K562 (cell line): ENCODE data around the gene C3. TPM values are rescaled to one million over a fixed set of nuclear protein-coding genes. Genes with fewer than 3 reads are reported as not detected.

Source experiments
- ATAC-seq: fragments of 200-7000 bp; cut with Tn5 transposase; 3 replicates; pipeline ENCODE4 v1.9.1; 2020; ENCODE audit warnings: moderate library complexity
- BruUV-seq: library from RNA; stranded (reverse); fragments of 400-500 nt; replicated peaks from 2 replicates; lab custom pipeline; 2021; lab: Mats Ljungman, UMichigan
- CTCF ChIA-PET: fragments of 300-600 bp; formaldehyde crosslinking; extraction: SDS; loops from one replicate; lab custom pipeline; 2021; ENCODE audit warnings: low intra/inter-chr PET ratio; lab: Yijun Ruan, JAX
- POLR2A ChIA-PET: fragments of 300-600, 350-650 bp; sonication (Branson Sonifier 250); formaldehyde crosslinking; extraction: SDS; loops from one replicate; lab custom pipeline; 2021; ENCODE audit warnings: antibody characterized with exemption, inconsistent platforms; lab: Yijun Ruan, JAX
- DNase-seq, 4 experiments: peaks; one replicate each; pipeline versions ENCODE4 v3.0.0 to v3.0.0-alpha.2; 2011 to 2018; ENCODE audit warnings: low spot score in 3 of 4, mixed read lengths in 3 of 4; ENCODE audit errors: extremely low read depth in 1 of 4
- FAIRE-seq: peaks from 2 replicates; lab custom pipeline; 2011; peaks lifted over from hg19 to GRCh38; lab: Jason Lieb, UNC
- H2AFZ ChIP-seq: 2 replicates; pipeline ENCODE4 v1.6.0; 2011; ENCODE audit warnings: low read depth, low read length, control low read depth, inconsistent platforms
- H3K27ac ChIP-seq: fragments of 200-600 bp; 3 replicates; pipeline ENCODE4 v1.8.0; 2011; ENCODE audit warnings: low read depth, mild to moderate bottlenecking, control low read depth, inconsistent platforms, low read length, moderate library complexity, mixed read lengths; ENCODE audit errors: extremely low read depth
- H3K27me3 ChIP-seq, 2 experiments: fragments of 300-600 bp in 1 of 2; 2 replicates in 1 of 2; 3 replicates in 1 of 2; pipeline versions ENCODE4 v1.6.0 to v1.8.0; 2011; ENCODE audit warnings: inconsistent platforms in 2 of 2, low read length in 2 of 2, mild to moderate bottlenecking in 1 of 2, mixed read lengths in 1 of 2, moderate library complexity in 1 of 2; ENCODE audit not compliant: control insufficient read depth in 2 of 2, insufficient read depth in 2 of 2
- H3K36me3 ChIP-seq: fragments of 300-600 bp; 3 replicates; pipeline ENCODE4 v1.8.0; 2011; ENCODE audit warnings: mild to moderate bottlenecking, low read length, inconsistent platforms; ENCODE audit not compliant: control insufficient read depth, insufficient read depth
- H3K4me1 ChIP-seq, 2 experiments: fragments of 200-600 bp in 1 of 2; replicated peaks in 1 of 2; 2 replicates in 1 of 2; 3 replicates in 1 of 2; pipeline versions ENCODE4 v1.5.1 to v1.8.0; 2011; ENCODE audit warnings: inconsistent platforms in 2 of 2, low read length in 2 of 2, mild to moderate bottlenecking in 1 of 2, mixed read lengths in 1 of 2, moderate library complexity in 1 of 2; ENCODE audit not compliant: control insufficient read depth in 2 of 2, insufficient read depth in 2 of 2
- H3K4me2 ChIP-seq: 2 replicates; pipeline ENCODE4 v1.6.1; 2011; ENCODE audit warnings: low read length, control low read depth, inconsistent platforms, mixed read lengths; ENCODE audit not compliant: insufficient read depth
- H3K4me3 ChIP-seq: fragments of 200-600 bp; sonication (generic), shearing (Covaris generic); 2 replicates; pipeline ENCODE4 v1.5.1; 2016; ENCODE audit warnings: control low read depth, inconsistent platforms
- H3K79me2 ChIP-seq: fragments of 200-600 bp; 3 replicates; pipeline ENCODE4 v1.8.0; 2011; ENCODE audit warnings: low read length, inconsistent platforms; ENCODE audit not compliant: control insufficient read depth, insufficient read depth
- H3K9ac ChIP-seq, 2 experiments: 2 replicates each; pipeline versions ENCODE4 v1.6.0 to v1.6.1; 2011; ENCODE audit warnings: low read depth in 2 of 2, low read length in 2 of 2, control low read depth in 1 of 2, inconsistent platforms in 1 of 2, mild to moderate bottlenecking in 1 of 2, mixed read lengths in 1 of 2; ENCODE audit not compliant: insufficient read depth in 1 of 2
- H3K9me1 ChIP-seq: one replicate; pipeline ENCODE4 v1.6.0; 2011; ENCODE audit warnings: inconsistent platforms, mild to moderate bottlenecking, low read length, moderate library complexity; ENCODE audit not compliant: control insufficient read depth, insufficient read depth
- H3K9me3 ChIP-seq: replicated peaks from 2 replicates; pipeline ENCODE4 v1.5.1; 2011; ENCODE audit warnings: low read depth, low read length, inconsistent platforms; ENCODE audit not compliant: control insufficient read depth, insufficient read depth
- H4K20me1 ChIP-seq: replicated peaks from 2 replicates; pipeline ENCODE4 v1.6.1; 2011; ENCODE audit warnings: low read length, inconsistent platforms, mixed read lengths; ENCODE audit not compliant: control insufficient read depth, insufficient read depth
- ATF1 ChIP-seq, 2 experiments: fragments of 450-650 bp in 1 of 2; IDR thresholded peaks; 2 replicates each; pipeline ENCODE4 v1.6.1; 2016; ENCODE audit warnings: missing compliant biosample characterization in 1 of 2, missing genetic modification characterization in 1 of 2
- CREB1 ChIP-seq, 2 experiments: sonication (generic) in 1 of 2; formaldehyde crosslinking in 1 of 2; IDR thresholded peaks; 2 replicates each; pipeline versions ENCODE4 v1.6.1 to v1.8.0; 2012 to 2022; ENCODE audit warnings: inconsistent platforms in 1 of 2, mild to moderate bottlenecking in 1 of 2, missing genetic modification reagents in 1 of 2, moderate library complexity in 1 of 2
- CREM ChIP-seq: IDR thresholded peaks from 2 replicates; pipeline ENCODE4 v1.6.1; 2014; ENCODE audit warnings: antibody characterized with exemption, low read depth
- HDGF ChIP-seq: fragments of 450-650 bp; IDR thresholded peaks from 2 replicates; pipeline ENCODE4 v1.6.1; 2016
- HOXB6 ChIP-seq: fragments of 250-450 bp; sonication (Bioruptor Pico); IDR thresholded peaks from 2 replicates; pipeline ENCODE4 v1.5.1; 2022; ENCODE audit warnings: mild to moderate bottlenecking, borderline replicate concordance
- KLF1 ChIP-seq: fragments of 450-650 bp; IDR thresholded peaks from 2 replicates; pipeline ENCODE4 v1.6.1; 2016; ENCODE audit warnings: missing genetic modification characterization, missing compliant biosample characterization
- L3MBTL2 ChIP-seq: fragments of 450-650 bp; IDR thresholded peaks from 2 replicates; pipeline ENCODE4 v1.6.1; 2016; ENCODE audit warnings: mild to moderate bottlenecking, moderate library complexity
- MAZ ChIP-seq, 2 experiments: fragments of 450-650 bp in 1 of 2; sonication (generic) in 1 of 2; formaldehyde crosslinking; IDR thresholded peaks in 1 of 2; conservative IDR thresholded peaks in 1 of 2; 2 replicates each; pipeline versions ENCODE4 v1.4.0 to v1.5.0; 2020; ENCODE audit warnings: mild to moderate bottlenecking in 1 of 2, missing genetic modification reagents in 1 of 2
- MEIS2 ChIP-seq: fragments of 450-650 bp; IDR thresholded peaks from 2 replicates; pipeline ENCODE4 v1.6.1; 2014; ENCODE audit warnings: mild to moderate bottlenecking; ENCODE audit not compliant: partially characterized antibody
- PML ChIP-seq: IDR thresholded peaks from 2 replicates; pipeline ENCODE4 v1.6.1; 2012; ENCODE audit warnings: low read length, inconsistent platforms
- POLR2AphosphoS2 ChIP-seq: IDR thresholded peaks from 2 replicates; pipeline ENCODE4 v1.6.1; 2012; ENCODE audit warnings: low read length, improper control_type of control experiment
- SP1 ChIP-seq: sonication (generic); formaldehyde crosslinking; IDR thresholded peaks from 2 replicates; pipeline ENCODE4 v1.8.1; 2022; ENCODE audit warnings: mild to moderate bottlenecking, missing genetic modification reagents
- SREBF2 ChIP-seq: sonication (generic); formaldehyde crosslinking; IDR thresholded peaks from 2 replicates; pipeline ENCODE4 v1.4.0; 2020; ENCODE audit warnings: mild to moderate bottlenecking, missing genetic modification reagents
- ZEB2 ChIP-seq: fragments of 450-650 bp; IDR thresholded peaks from 2 replicates; pipeline ENCODE4 v1.6.1; 2016
- ZNF584 ChIP-seq: fragments of 200-800 bp; sonication (Bioruptor generic); IDR thresholded peaks from 2 replicates; pipeline ENCODE4 v1.6.1; 2016; ENCODE audit warnings: low read depth, mild to moderate bottlenecking, missing genetic modification characterization, missing compliant biosample characterization
- ZNF780A ChIP-seq: fragments of 250-450 bp; sonication (Bioruptor Pico); IDR thresholded peaks from 2 replicates; pipeline ENCODE4 v1.5.0; 2021; ENCODE audit warnings: mild to moderate bottlenecking
- ZNF785 ChIP-seq: fragments of 250-450 bp; sonication (Bioruptor Pico); IDR thresholded peaks from 2 replicates; pipeline ENCODE4 v1.4.0; 2020; ENCODE audit warnings: mild to moderate bottlenecking
- WGBS: fragments of 100-300 bp; shearing (Covaris generic); methylation state at CpG from one replicate; pipeline ENCODE4 v1.1.6; 2016; ENCODE audit warnings: low coverage, mixed read lengths; ENCODE audit not compliant: insufficient coverage; ENCODE audit errors: missing lambda C conversion rate; 5-methylcytosine and 5-hydroxymethylcytosine counted together
- in situ Hi-C: fragments of 300-500 bp; cut with MboI; formaldehyde crosslinking; loops from 4 replicates; pipeline ENCODE4 v1.15.0; 2018; ENCODE audit warnings: inconsistent platforms, mixed read lengths
- intact Hi-C: fragments of 100-400 bp; cut with micrococcal nuclease; formaldehyde crosslinking; loops from 2 replicates; pipeline ENCODE4 v1.14.2; 2022
- polyA plus RNA-seq, 8 experiments: library from polyadenylated mRNA; depleted of rRNA in 4 of 8; stranded (reverse) in 5 of 8; unstranded in 3 of 8; fragments of >200 nt; fragmentation: Nextera tagmentation in 2 of 8; fragmentation: Illumina TruSeq in 1 of 8; extraction: Ambion mirVana in 2 of 8; extraction: Trizol in 1 of 8; gene quantifications; 2 replicates each; pipeline versions ENCODE4 v1.2.1 to v1.2.3, GENCODE V29; 2011 to 2014; ENCODE audit warnings: inconsistent platforms in 1 of 8, missing spikeins in 1 of 8
- total RNA-seq, 7 experiments: library from RNA; depleted of rRNA in 6 of 7; stranded (reverse); fragments of >200 nt in 6 of 7; fragmentation: Illumina TruSeq in 2 of 7; extraction: Trizol in 2 of 7; gene quantifications; 2 replicates each; pipeline versions ENCODE4 v1.2.1 to v1.2.3, GENCODE V29; 2011 to 2021; ENCODE audit warnings: low replicate concordance in 1 of 7
- TF ChIP-seq, protein P1 (sequence below): fragments of 450-650 bp; conservative IDR thresholded peaks from 2 replicates; pipeline ENCODE4 v1.6.1; 2016; ENCODE audit warnings: missing genetic modification characterization, low read depth, mild to moderate bottlenecking, missing compliant biosample characterization, moderate library complexity
- TF ChIP-seq, protein P2 (sequence below): fragments of 450-650 bp; IDR thresholded peaks from 2 replicates; pipeline ENCODE4 v1.6.1; 2018; ENCODE audit warnings: mild to moderate bottlenecking, low read depth; ENCODE audit not compliant: partially characterized antibody

The C3 gene
- total and polyA plus RNA-seq, 9 of the 15 experiments (the other 6 are each of a cell fraction or from before 2014, with no cell fraction given): 0.59 to 10.6 (median 2.2) TPM

DNA sequence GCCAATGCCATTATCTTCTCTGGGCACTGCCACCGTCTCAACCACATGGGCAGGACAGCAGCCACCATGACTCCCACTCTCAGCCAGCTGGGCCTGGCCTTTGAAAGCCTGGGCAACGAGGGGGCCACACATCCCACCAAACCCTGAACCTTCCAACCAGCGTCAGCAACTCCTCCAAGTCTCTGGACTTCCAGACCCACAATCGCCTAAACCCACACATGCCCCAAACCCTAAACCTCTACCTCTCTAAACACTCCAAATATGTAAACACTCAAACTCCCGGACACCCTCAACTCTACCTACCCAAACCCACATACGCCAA lies 949 bp downstream of the C3 start (continued):
- TF ChIP-seq, protein P1, sequence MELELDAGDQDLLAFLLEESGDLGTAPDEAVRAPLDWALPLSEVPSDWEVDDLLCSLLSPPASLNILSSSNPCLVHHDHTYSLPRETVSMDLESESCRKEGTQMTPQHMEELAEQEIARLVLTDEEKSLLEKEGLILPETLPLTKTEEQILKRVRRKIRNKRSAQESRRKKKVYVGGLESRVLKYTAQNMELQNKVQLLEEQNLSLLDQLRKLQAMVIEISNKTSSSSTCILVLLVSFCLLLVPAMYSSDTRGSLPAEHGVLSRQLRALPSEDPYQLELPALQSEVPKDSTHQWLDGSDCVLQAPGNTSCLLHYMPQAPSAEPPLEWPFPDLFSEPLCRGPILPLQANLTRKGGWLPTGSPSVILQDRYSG (tag): no peak

DNA sequence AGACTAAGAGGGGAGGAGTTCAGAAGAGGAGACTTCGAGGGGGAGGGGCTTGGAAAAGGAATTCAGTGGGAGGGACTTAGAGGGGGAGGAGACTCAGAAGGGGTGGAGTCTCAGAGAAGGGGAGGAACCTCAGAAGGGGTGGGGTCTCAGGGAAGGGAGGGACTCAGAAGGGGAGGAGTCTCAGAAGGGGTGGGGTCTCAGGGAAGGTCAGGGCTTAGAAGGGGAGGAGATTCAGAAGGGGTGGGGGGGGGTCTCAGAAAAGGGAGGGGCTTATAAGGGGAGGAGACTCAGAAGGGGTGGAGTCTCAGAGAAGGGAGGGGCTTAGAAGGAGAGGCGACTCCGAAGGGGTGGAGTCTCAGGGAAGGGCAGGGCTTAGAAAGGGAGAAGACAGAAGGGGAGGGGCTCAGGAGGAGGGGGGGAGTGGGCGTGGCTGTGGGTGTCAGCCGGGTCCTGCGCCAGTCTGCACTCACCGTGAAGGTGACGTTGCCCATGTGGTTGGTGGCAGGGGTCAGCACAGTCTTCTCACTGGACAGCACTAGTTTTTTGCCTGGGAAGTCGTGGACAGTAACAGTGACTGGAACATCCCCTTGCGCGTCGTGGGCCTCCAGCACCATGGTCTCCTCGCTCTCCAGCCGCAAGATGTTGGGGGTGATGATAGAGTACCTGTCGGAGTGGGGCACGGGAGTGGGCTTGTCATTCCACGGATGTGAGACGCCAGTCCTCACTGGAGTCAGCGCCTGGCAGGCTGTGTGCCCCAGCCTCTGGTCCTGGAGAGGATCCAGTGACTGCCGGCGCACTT lies 1.5 kb downstream of the C3 start:
- Histone ChIP-seq H4K20me1 (no peaks in the 10 kb centered on the region), H3K9me1 (no peaks in the 10 kb centered on the region), H3K36me3 (no peaks in the 10 kb centered on the region), H3K79me2 (no peaks in the 10 kb centered on the region), H3K9ac (peak overlapping the region; percentile 46 to 78), H2AFZ (peak overlapping the region; percentile 96), H3K27me3 (no peaks in the 10 kb centered on the region), H3K4me1 (peaks cover 38 to 39% of the 10 kb centered on the region in 2 experiments), H3K9me3 (no peaks in the 10 kb centered on the region), H3K4me2 (peak overlapping the region; percentile 83), H3K4me3 (peak overlapping the region; percentile 37; the same call in 1 of the 2 replicates), H3K27ac (no peak overlapping the region)
- no TSS peak for BruUV-seq
- ATAC-seq (peak; percentile 89), DNase-seq (peak; percentile 93 to 99 (median 99)), FAIRE-seq (peak; percentile 100)
- intact Hi-C loops: loop anchor here (2.0 kb wide), 1 partner anchor 18 kb away; the partner anchor contains the start of gene GPR108
- in situ Hi-C loops: no loop called here
- POLR2A ChIA-PET: interaction anchor here (0.6 to 0.7 kb wide), 2 partner anchors 19 to 115 kb away, joined by 3 read pairs; partner anchors contain the start of gene GPR108
- 34% methylated on average over 17 of the region's 21 CpGs for WGBS
- CTCF ChIA-PET: no interaction called here
- TF ChIP-seq PML: no peak
- TF ChIP-seq KLF1 (tag): 0 out of 2 replicates have a peak, but pooled peaks have one; percentile 16
- TF ChIP-seq HOXB6: no peak
- 0 out of 2 replicates have a peak, but pooled peaks have one; percentile 58 for TF ChIP-seq ZEB2
- TF ChIP-seq CREB1 (IDR thresholded peaks at IDR 0.05): no peak
- 0 out of 2 replicates have a peak, but pooled peaks have one; percentile 36 for TF ChIP-seq CREB1 (CRISPR knock-in tag; IDR thresholded peaks at IDR 0.05)
- TF ChIP-seq HDGF: peak; percentile 96
- TF ChIP-seq SREBF2 (CRISPR knock-in tag): no peak
- TF ChIP-seq ZNF785: no peak
- TF ChIP-seq, protein P2, sequence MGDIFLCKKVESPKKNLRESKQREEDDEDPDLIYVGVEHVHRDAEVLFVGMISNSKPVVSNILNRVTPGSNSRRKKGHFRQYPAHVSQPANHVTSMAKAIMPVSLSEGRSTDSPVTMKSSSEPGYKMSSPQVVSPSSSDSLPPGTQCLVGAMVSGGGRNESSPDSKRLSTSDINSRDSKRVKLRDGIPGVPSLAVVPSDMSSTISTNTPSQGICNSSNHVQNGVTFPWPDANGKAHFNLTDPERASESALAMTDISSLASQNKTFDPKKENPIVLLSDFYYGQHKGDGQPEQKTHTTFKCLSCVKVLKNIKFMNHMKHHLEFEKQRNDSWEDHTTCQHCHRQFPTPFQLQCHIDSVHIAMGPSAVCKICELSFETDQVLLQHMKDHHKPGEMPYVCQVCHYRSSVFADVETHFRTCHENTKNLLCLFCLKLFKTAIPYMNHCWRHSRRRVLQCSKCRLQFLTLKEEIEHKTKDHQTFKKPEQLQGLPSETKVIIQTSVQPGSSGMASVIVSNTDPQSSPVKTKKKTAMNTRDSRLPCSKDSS: no peak
- no peak; the same call in 1 of the 2 replicates for TF ChIP-seq L3MBTL2
- no peak for TF ChIP-seq ZNF584
- peak; percentile 56 for TF ChIP-seq CREM
- TF ChIP-seq ZNF780A (CRISPR knock-in tag): no peak
- peak; percentile 81; the same call in 1 of the 2 replicates for TF ChIP-seq SP1 (CRISPR knock-in tag)
- TF ChIP-seq MAZ (CRISPR knock-in tag; conservative IDR thresholded peaks at IDR 0.05 in 1 of 2, IDR thresholded peaks at IDR 0.05 in 1 of 2): peak in 1 of 2 experiments; percentile 69; a peak in 2 of 4 replicates
- no peak for TF ChIP-seq ATF1 (CRISPR knock-in tag; IDR thresholded peaks at IDR 0.05)
- TF ChIP-seq ATF1 (tag; IDR thresholded peaks at IDR 0.05): peak; percentile 57
- peak; percentile 9 for TF ChIP-seq MEIS2
- no peak for TF ChIP-seq POLR2AphosphoS2
